SU-DHL-6 (cell line): Measurements from ENCODE around the gene GIPC3.

Source experiments
- H2AFZ ChIP-seq: fragments of 200-600 bp; sonication (generic); 2 replicates; pipeline ENCODE4 v1.6.1; 2014; ENCODE audit warnings: low read depth, mild to moderate bottlenecking, moderate library complexity, mixed read lengths, antibody characterized with exemption, low read length; ENCODE audit not compliant: severe bottlenecking
- H3F3A ChIP-seq: fragments of 200-600 bp; shearing (Covaris generic); 2 replicates; pipeline ENCODE4 v1.6.0; 2016; ENCODE audit warnings: antibody characterized with exemption, mild to moderate bottlenecking; ENCODE audit not compliant: insufficient read depth
- H3K27ac ChIP-seq: fragments of 200-600 bp; sonication (generic); 2 replicates; pipeline ENCODE4 v1.5.1; 2016; ENCODE audit warnings: low read depth, mild to moderate bottlenecking, low read length, moderate library complexity, mixed read lengths
- H3K27me3 ChIP-seq: fragments of 200-600 bp; sonication (generic), shearing (Covaris generic); 2 replicates; pipeline ENCODE4 v1.6.0; 2014; ENCODE audit warnings: mild to moderate bottlenecking, low read length
- H3K36me3 ChIP-seq: fragments of 200-600 bp; sonication (generic); 2 replicates; pipeline ENCODE4 v1.6.1; 2014; ENCODE audit warnings: mild to moderate bottlenecking, low read length, mixed read lengths
- H3K4me2 ChIP-seq: fragments of 300-600, 200-600 bp; shearing (Covaris generic), sonication (generic); 2 replicates; pipeline ENCODE4 v1.6.0; 2014; ENCODE audit warnings: low read length, low read depth, mild to moderate bottlenecking; ENCODE audit not compliant: poor library complexity, severe bottlenecking
- H3K4me3 ChIP-seq: fragments of 200-600 bp; sonication (generic); 2 replicates; pipeline ENCODE4 v1.5.1; 2014; ENCODE audit warnings: antibody characterized with exemption, low read length, mild to moderate bottlenecking, mixed read lengths; ENCODE audit not compliant: insufficient read depth, poor library complexity, severe bottlenecking
- H3K79me2 ChIP-seq: fragments of 200-600 bp; sonication (generic); 2 replicates; pipeline ENCODE4 v1.6.1; 2014; ENCODE audit warnings: mild to moderate bottlenecking, low read length, moderate library complexity; ENCODE audit not compliant: insufficient read depth
- H3K9ac ChIP-seq: fragments of 200-600 bp; sonication (generic); 2 replicates; pipeline ENCODE4 v1.7.0; 2014; ENCODE audit warnings: mild to moderate bottlenecking, low read length
- H3K9me2 ChIP-seq: fragments of 200-600 bp; sonication (generic); replicated peaks from 2 replicates; pipeline ENCODE4 v1.6.1; 2014; ENCODE audit warnings: low read length; ENCODE audit not compliant: insufficient read depth
- H3K9me3 ChIP-seq: fragments of 200-600 bp; sonication (generic); 2 replicates; pipeline ENCODE4 v1.6.1; 2014; ENCODE audit warnings: low read length, mixed read lengths; ENCODE audit not compliant: insufficient read depth
- H4K20me1 ChIP-seq: fragments of 200-600 bp; sonication (generic); 2 replicates; pipeline ENCODE4 v1.6.1; 2014; ENCODE audit warnings: low read depth, mild to moderate bottlenecking, antibody characterized with exemption, low read length, moderate library complexity, mixed read lengths
- EZH2phosphoT487 ChIP-seq: fragments of 200-600 bp; sonication (generic), shearing (Covaris generic); conservative IDR thresholded peaks from 2 replicates; pipeline ENCODE4 v1.6.1; 2018; ENCODE audit warnings: mild to moderate bottlenecking, antibody characterized with exemption, low read length, moderate library complexity, mixed read lengths
- TF ChIP-seq, protein P1 (sequence below): fragments of 200-600 bp; sonication (generic); IDR thresholded peaks from one replicate; pipeline ENCODE4 v1.5.1; 2017; ENCODE audit warnings: antibody characterized with exemption, mild to moderate bottlenecking, low read length, moderate library complexity; ENCODE audit not compliant: insufficient read depth, poor library complexity, severe bottlenecking

The GIPC3 gene

GRCh38 chr19:3623716-3624115 is 38.4 kb downstream of the GIPC3 start:
- Histone ChIP-seq H3K27ac (no peak overlapping the region), H3K27me3 (no peaks in the 10 kb centered on the region), H3K36me3 (no peaks in the 10 kb centered on the region), H3K9me3 (no peaks in the 10 kb centered on the region), H3K9me2 (no peaks in the 10 kb centered on the region), H3K4me3 (no peak overlapping the region), H2AFZ (no peak overlapping the region), H3K4me2 (no peak overlapping the region), H3K79me2 (peaks cover 28% of the 10 kb centered on the region), H3K9ac (no peak overlapping the region), H4K20me1 (peaks cover 4% of the 10 kb centered on the region; the same call in 1 of the 2 replicates), H3F3A (no peaks in the 10 kb centered on the region)
- TF ChIP-seq, protein P1, sequence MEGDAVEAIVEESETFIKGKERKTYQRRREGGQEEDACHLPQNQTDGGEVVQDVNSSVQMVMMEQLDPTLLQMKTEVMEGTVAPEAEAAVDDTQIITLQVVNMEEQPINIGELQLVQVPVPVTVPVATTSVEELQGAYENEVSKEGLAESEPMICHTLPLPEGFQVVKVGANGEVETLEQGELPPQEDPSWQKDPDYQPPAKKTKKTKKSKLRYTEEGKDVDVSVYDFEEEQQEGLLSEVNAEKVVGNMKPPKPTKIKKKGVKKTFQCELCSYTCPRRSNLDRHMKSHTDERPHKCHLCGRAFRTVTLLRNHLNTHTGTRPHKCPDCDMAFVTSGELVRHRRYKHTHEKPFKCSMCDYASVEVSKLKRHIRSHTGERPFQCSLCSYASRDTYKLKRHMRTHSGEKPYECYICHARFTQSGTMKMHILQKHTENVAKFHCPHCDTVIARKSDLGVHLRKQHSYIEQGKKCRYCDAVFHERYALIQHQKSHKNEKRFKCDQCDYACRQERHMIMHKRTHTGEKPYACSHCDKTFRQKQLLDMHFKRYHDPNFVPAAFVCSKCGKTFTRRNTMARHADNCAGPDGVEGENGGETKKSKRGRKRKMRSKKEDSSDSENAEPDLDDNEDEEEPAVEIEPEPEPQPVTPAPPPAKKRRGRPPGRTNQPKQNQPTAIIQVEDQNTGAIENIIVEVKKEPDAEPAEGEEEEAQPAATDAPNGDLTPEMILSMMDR = no peak
- no peak for TF ChIP-seq EZH2phosphoT487

DNA sequence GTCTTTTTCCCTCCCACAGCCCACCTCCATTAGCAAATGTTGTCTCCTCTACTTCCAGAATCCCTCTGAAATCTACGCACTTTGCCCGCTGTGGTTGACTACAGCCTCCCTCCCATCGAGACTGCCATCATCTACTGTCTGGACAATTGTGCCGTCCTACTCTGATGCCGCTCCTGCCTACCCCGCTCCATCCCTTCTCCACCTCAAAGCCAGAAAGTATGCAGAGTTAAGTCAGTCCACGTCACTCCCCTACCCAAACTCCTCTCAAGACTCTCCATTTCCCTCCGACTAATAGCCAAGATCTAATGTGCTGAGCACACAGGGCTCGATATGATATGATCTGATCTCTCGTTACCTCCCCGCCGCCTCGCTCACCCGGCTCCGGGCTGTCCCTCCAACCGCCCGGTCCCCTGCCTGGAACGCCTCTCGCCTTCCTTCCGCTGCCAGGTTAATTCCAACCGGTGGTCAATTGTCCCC is 40.8 kb downstream of the GIPC3 start:
- H3K79me2 ChIP-seq = peaks cover 28% of the 10 kb centered on the region
- peak overlapping the region; percentile 91 for H3K4me2 ChIP-seq
- H3K9me2 ChIP-seq = no peaks in the 10 kb centered on the region
- H2AFZ ChIP-seq = peak overlapping the region; percentile 44
- H3K9me3 ChIP-seq = no peaks in the 10 kb centered on the region
- H3F3A ChIP-seq = no peaks in the 10 kb centered on the region
- H3K36me3 ChIP-seq = no peaks in the 10 kb centered on the region
- no peak overlapping the region for H3K27ac ChIP-seq
- no peaks in the 10 kb centered on the region for H3K27me3 ChIP-seq
- TF ChIP-seq EZH2phosphoT487 = no peak
- TF ChIP-seq, protein P1 = no peak
- H4K20me1 ChIP-seq = peaks cover 4% of the 10 kb centered on the region; the same call in 1 of the 2 replicates
- peak overlapping the region; percentile 81 for H3K4me3 ChIP-seq
- peak overlapping the region; percentile 85 for H3K9ac ChIP-seq

DNA sequence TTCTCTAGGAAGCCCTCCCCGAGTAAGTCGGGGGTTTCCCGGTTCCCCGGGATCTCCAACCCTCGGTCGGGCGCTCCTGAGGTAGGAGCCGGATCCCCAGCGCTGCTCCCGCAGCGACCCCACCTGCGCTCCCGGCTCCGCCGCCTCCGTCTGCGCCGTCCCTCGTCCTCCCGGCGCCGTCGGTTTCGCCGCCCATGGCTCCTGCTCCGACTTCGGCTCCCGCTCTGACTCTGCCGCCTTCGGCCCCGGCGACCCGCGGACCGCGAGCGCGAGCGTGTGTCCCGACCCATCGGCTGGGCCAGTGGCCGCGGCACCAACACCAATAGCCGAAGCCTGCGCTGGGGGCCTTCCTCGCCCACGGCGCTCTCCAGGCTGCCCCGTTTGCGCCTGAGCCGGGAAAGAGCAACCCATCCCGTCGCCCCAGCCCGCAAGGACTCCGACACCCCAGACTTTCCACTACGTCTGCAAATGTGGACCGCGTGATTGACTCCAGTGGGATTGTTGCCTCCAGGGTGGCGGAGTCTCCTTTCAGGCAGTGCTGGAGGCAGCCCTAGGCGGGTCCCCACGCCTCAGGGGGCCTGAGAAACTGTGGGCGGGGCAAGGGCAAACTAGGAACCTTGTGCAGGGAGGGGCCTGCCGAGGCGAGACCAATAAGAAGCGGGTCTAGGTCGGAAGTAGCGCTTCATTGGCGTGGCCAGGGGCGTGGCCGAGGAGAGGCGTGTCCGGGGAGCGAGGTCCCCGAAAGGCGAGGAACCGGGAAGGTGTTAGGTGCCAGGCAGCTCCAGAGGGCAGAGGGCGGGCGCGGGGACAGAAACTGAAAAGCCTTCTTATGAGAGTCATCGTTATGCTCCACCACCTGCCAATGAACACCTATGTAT is 41.4 kb downstream of the GIPC3 start, which contains the start of gene CACTIN:
CACTIN (minus strand) TSS at position 318 of the 878 bp plus-strand sequence; CDS start at position 290, 28 bp downstream.
- H3K27ac ChIP-seq = peak within 1 kb of the TSS; percentile 68
- H3F3A ChIP-seq = no peaks in the 10 kb centered on the region
- TF ChIP-seq EZH2phosphoT487 = no peak
- TF ChIP-seq, protein P1 = no peak
- peak within 1 kb of the TSS; percentile 50 for H2AFZ ChIP-seq
- H3K79me2 ChIP-seq = peaks cover 28% of the 10 kb centered on the region
- H3K4me3 ChIP-seq = peak within 1 kb of the TSS; percentile 81
- no peaks in the 10 kb centered on the region for H3K27me3 ChIP-seq
- H3K9me2 ChIP-seq = no peaks in the 10 kb centered on the region
- H3K36me3 ChIP-seq = no peaks in the 10 kb centered on the region
- H3K9ac ChIP-seq = peak within 1 kb of the TSS; percentile 85
- peak within 1 kb of the TSS; percentile 91 for H3K4me2 ChIP-seq
- no peaks in the 10 kb centered on the region for H3K9me3 ChIP-seq
- peaks cover 4% of the 10 kb centered on the region; the same call in 1 of the 2 replicates for H4K20me1 ChIP-seq
